Osteocyte (in vitro differentiated cells): Measurements from ENCODE around the gene ARHGEF38. TPM values are rescaled to one million over a fixed set of nuclear protein-coding genes. Genes with fewer than 3 reads are reported as not detected.

Experiments used
- DNase-seq: peaks from one replicate; pipeline ENCODE4 v3.0.0; 2021; ENCODE audit warnings: mixed read lengths; ENCODE audit not compliant: unreplicated experiment; ENCODE audit errors: extremely low spot score
- H3K27ac Mint-ChIP-seq: one replicate; pipeline ENCODE4 v1.8.0; 2021; ENCODE audit warnings: mild to moderate bottlenecking, mixed read lengths; ENCODE audit not compliant: unreplicated experiment
- H3K27me3 Mint-ChIP-seq: one replicate; pipeline ENCODE4 v1.8.0; 2021; ENCODE audit warnings: mixed read lengths; ENCODE audit not compliant: unreplicated experiment
- H3K36me3 Mint-ChIP-seq: one replicate; pipeline ENCODE4 v1.8.0; 2021; ENCODE audit warnings: mixed read lengths; ENCODE audit not compliant: unreplicated experiment
- H3K4me1 Mint-ChIP-seq: one replicate; pipeline ENCODE4 v1.8.0; 2021; ENCODE audit warnings: mixed read lengths; ENCODE audit not compliant: unreplicated experiment
- H3K4me3 Mint-ChIP-seq: one replicate; pipeline ENCODE4 v1.8.0; 2021; ENCODE audit warnings: mild to moderate bottlenecking, moderate library complexity, mixed read lengths; ENCODE audit not compliant: unreplicated experiment
- H3K9me3 Mint-ChIP-seq: one replicate; pipeline ENCODE4 v1.8.0; 2021; ENCODE audit warnings: mixed read lengths; ENCODE audit not compliant: unreplicated experiment
- total RNA-seq: library from RNA; stranded (reverse); gene quantifications from 2 replicates; pipeline ENCODE4 v1.2.1, GENCODE V29; 2021
- TF ChIP-seq, protein P1 (sequence below): fragments of 200-600 bp; sonication (generic); IDR thresholded peaks from 2 replicates; pipeline ENCODE4 v1.5.0; 2021; ENCODE audit warnings: antibody characterized with exemption, mild to moderate bottlenecking, moderate library complexity

The ARHGEF38 gene
- total RNA-seq, 1 donor from 2014 or later, result not detected

DNA sequence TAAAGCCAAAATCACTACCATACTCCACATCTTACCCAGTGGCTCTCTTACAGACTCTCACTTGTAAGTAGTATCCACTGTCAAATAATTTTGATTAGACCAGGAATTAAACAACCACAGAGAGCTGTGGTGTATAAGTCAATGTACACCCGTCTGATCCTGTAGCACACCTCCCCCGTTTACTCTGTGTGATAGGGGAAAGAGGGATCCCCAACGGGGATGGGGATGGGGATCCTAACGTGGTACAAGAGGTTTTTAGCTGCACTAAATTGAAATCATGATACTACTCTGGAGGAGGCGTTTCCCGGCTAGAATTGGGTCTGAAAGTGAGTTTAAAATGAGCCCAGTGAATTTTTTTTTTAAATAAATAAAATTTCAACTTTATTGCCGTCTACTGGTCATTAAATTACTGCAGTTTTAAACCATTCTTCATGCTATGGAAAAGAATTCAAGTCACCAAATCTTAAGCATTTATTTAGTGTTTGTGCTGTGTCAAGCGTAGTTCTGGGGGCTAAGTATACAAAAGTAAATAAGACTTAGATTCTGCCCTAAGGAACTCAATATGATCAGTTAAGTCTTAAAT is 79.5 kb downstream of the ARHGEF38 start:
- Mint-ChIP-seq H3K9me3 (no peaks in the 10 kb centered on the region), H3K4me3 (no peak overlapping the region), H3K27me3 (peaks cover 40% of the 10 kb centered on the region), H3K36me3 (no peaks in the 10 kb centered on the region), H3K27ac (no peak overlapping the region), H3K4me1 (no peaks in the 10 kb centered on the region)
- TF ChIP-seq, protein P1, sequence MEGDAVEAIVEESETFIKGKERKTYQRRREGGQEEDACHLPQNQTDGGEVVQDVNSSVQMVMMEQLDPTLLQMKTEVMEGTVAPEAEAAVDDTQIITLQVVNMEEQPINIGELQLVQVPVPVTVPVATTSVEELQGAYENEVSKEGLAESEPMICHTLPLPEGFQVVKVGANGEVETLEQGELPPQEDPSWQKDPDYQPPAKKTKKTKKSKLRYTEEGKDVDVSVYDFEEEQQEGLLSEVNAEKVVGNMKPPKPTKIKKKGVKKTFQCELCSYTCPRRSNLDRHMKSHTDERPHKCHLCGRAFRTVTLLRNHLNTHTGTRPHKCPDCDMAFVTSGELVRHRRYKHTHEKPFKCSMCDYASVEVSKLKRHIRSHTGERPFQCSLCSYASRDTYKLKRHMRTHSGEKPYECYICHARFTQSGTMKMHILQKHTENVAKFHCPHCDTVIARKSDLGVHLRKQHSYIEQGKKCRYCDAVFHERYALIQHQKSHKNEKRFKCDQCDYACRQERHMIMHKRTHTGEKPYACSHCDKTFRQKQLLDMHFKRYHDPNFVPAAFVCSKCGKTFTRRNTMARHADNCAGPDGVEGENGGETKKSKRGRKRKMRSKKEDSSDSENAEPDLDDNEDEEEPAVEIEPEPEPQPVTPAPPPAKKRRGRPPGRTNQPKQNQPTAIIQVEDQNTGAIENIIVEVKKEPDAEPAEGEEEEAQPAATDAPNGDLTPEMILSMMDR, result no peak
- no peak for DNase-seq

DNA sequence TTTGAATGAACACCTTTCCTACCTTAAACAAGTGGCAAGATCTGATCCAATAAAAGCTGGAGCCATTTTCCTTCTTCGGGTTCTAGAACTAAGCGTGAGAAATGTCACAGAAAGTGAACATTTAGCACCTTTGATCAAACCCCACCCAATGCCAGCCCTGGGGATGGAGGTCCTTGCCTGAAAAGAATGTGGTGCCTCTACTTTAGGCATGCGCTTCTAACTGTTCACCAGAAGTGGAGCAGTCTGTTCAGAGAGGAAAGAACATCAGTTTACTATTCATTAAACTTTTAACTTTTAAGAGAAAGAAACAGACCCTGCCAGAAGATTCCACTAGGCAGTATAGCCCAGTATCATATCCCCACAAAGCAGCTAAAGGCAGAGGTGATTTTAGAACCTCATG is 80.2 kb downstream of the ARHGEF38 start:
- Mint-ChIP-seq H3K36me3 (no peaks in the 10 kb centered on the region), H3K4me3 (no peak overlapping the region), H3K4me1 (peaks cover 3% of the 10 kb centered on the region), H3K27ac (no peak overlapping the region), H3K9me3 (no peaks in the 10 kb centered on the region), H3K27me3 (peaks cover 40% of the 10 kb centered on the region)
- DNase-seq, result no peak
- TF ChIP-seq, protein P1, result no peak

DNA sequence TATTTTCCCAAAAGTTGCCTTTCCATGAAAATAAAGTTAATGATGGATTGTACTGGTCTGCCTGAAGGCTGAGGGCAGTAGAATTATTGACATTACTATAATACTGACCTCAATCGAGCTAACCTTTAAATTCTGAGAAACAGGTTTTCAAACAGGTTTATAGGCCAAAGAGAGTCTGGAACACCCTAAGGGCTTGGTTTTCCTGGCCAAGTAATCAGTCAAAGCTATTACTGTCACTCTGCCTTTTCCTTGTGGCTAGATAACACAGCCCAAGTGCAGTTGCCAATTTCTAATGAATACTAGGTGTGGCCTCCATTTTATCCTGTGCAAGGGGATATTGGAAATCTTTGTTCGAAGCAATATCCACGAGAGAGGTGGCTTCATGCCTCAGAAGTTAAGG is 80.8 kb downstream of the ARHGEF38 start:
- DNase-seq, result no peak
- Mint-ChIP-seq H3K4me1 (peaks cover 3% of the 10 kb centered on the region), H3K36me3 (no peaks in the 10 kb centered on the region), H3K9me3 (no peaks in the 10 kb centered on the region), H3K27me3 (peaks cover 43% of the 10 kb centered on the region), H3K27ac (no peak overlapping the region), H3K4me3 (no peak overlapping the region)
- TF ChIP-seq, protein P1, result no peak

DNA sequence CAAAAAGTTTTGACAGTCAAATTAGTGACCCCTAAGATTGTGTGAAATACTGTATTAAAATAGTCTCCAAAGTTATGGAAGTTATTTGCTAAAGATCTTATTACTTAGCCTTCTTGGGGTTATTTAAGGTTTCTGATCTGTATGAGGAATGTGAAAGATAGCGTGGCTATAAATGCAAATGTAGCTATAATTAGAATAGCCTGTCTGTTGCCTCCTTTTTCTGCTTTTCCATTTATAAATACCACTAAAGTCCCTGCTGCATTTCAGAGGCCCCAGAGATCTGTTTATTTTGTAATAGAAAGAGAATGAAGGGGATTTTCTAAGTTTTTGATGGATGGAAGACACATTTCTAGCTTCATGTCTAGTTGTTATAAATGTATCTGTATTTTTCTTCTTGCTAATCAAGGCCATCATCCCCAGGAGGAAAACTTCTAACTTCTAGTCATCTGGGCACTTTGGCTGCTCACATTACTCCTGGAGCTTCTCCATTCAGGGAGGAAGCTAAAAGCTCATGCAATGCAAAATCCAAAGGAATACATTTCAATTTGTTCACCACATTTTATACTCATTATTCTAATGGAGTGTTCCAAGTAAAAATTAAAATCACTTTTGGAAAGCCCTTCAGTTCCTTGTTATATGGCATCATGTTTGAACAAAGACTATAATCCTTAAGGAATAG is 82.1 kb downstream of the ARHGEF38 start:
- Mint-ChIP-seq H3K27me3 (peaks cover 44% of the 10 kb centered on the region), H3K36me3 (no peaks in the 10 kb centered on the region), H3K9me3 (no peaks in the 10 kb centered on the region), H3K4me1 (peaks cover 3% of the 10 kb centered on the region), H3K27ac (no peak overlapping the region), H3K4me3 (no peak overlapping the region)
- no peak for DNase-seq
- TF ChIP-seq, protein P1, result no peak

DNA sequence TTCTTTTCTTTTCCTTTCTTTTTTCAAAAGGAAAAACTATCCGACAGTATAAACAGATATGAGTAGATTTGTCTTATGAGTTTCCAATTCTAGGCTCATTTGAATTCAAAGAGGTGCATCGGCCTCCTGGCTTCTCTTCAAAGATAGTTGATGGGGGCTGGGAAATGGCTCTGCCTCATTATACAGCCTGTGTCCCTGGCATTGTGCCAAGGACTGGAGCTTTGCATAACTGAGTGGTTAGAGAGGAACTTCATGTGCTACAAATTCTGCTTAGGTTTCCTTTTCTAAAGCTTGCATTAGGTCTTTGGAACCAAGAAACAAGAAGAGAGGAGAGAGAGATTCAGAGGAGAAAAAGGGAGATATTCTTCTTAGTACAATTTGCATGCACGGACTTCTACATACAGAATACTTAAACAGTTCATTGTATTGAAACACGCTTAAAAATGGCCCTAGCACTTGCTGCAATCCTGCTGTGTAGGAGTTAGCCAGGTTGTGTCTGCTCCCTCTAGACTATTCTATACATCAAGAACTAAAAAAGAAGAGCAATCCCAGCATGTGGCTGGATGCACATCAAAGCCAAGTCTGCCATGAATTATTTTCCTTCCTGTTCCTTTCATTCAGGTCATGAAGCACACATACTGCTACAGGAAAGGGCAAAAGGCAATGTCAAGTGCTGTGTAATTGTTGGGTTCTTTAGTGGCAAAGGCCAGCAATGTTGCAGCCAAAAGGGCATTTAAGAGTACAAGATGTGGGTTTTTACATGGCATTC is 85.2 kb downstream of the ARHGEF38 start:
- no peak overlapping the region for H3K4me3 Mint-ChIP-seq
- TF ChIP-seq, protein P1, result no peak

More for the DNA sequence above, 85.2 kb downstream of the ARHGEF38 start:
- no peaks in the 10 kb centered on the region for H3K9me3 Mint-ChIP-seq
- peaks cover 50% of the 10 kb centered on the region for H3K27me3 Mint-ChIP-seq
- peaks cover 3% of the 10 kb centered on the region for H3K4me1 Mint-ChIP-seq
- DNase-seq, result no peak
- H3K36me3 Mint-ChIP-seq, result no peaks in the 10 kb centered on the region
- H3K27ac Mint-ChIP-seq, result no peak overlapping the region
